Calu3 (cell line): ENCODE data around the gene C4orf50. TPM values are rescaled to one million over a fixed set of nuclear protein-coding genes. Genes with fewer than 3 reads are reported as not detected.

Experiments used
- BruUV-seq: library from RNA; stranded (reverse); fragments of 400-500 nt; replicated peaks from 2 replicates; lab custom pipeline; 2021; lab: Mats Ljungman, UMichigan
- CTCF ChIA-PET: fragments of 300-600 bp; sonication (Branson Sonifier 250); formaldehyde crosslinking; loops from one replicate; lab custom pipeline; 2022; ENCODE audit warnings: antibody characterized with exemption; lab: Charles Lee
- DNase-seq: peaks from one replicate; pipeline ENCODE4 v3.0.0; 2022
- H3K27ac Mint-ChIP-seq: one replicate; pipeline ENCODE4 v1.8.0; 2022; ENCODE audit warnings: mixed read lengths; ENCODE audit not compliant: unreplicated experiment
- H3K27me3 Mint-ChIP-seq: one replicate; pipeline ENCODE4 v1.8.0; 2022; ENCODE audit warnings: mixed read lengths; ENCODE audit not compliant: unreplicated experiment
- H3K36me3 Mint-ChIP-seq: one replicate; pipeline ENCODE4 v1.8.0; 2022; ENCODE audit warnings: mild to moderate bottlenecking, moderate library complexity, mixed read lengths; ENCODE audit not compliant: insufficient read depth, unreplicated experiment
- H3K4me1 Mint-ChIP-seq: one replicate; pipeline ENCODE4 v1.8.0; 2022; ENCODE audit warnings: mild to moderate bottlenecking, low read depth, mixed read lengths; ENCODE audit not compliant: unreplicated experiment
- H3K4me3 Mint-ChIP-seq: one replicate; pipeline ENCODE4 v1.8.0; 2022; ENCODE audit warnings: mild to moderate bottlenecking, low read depth, moderate library complexity, mixed read lengths; ENCODE audit not compliant: unreplicated experiment
- H3K9me3 Mint-ChIP-seq: one replicate; pipeline ENCODE4 v1.8.0; 2022; ENCODE audit warnings: low read depth, mixed read lengths; ENCODE audit not compliant: unreplicated experiment
- intact Hi-C: fragments of 100-400 bp; cut with micrococcal nuclease; formaldehyde crosslinking; loops from one replicate; pipeline ENCODE4 v1.10.0; 2022; ENCODE audit not compliant: unreplicated experiment
- total RNA-seq: library from RNA; stranded (reverse); gene quantifications from 2 replicates; pipeline ENCODE4 v1.2.3, GENCODE V29; 2022
- TF ChIP-seq, protein P1 (sequence below): fragments of 200-600 bp; IDR thresholded peaks from one replicate; pipeline ENCODE4 v1.8.0; 2022; ENCODE audit warnings: antibody characterized with exemption; ENCODE audit not compliant: unreplicated experiment

C4orf50 gene
- total RNA-seq, 1 experiment from 2014 or later, result not detected

DNA sequence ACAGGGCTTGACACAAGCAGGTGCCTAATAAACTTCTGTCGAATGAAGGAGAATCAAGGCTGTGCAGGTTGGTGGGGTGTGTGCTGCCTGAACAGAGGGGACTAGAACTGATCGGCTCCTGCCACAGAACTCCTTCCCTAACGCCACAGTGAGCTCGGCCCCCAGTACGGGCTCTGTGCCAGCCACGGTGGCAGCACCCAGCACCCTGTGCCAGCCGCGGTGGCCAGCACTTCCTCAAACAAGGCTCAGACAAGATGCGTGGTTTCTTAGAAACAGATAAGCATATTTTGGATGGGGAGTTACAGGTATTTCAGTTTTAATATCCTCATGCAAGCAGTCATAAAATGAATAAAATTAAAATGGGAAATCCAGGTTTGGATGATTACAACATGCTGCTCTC is 26.0 kb upstream of the C4orf50 start:
- Mint-ChIP-seq H3K9me3 (no peaks in the 10 kb centered on the region), H3K27ac (no peak overlapping the region), H3K4me3 (no peak overlapping the region), H3K36me3 (no peaks in the 10 kb centered on the region), H3K4me1 (no peaks in the 10 kb centered on the region), H3K27me3 (peaks cover 53% of the 10 kb centered on the region)
- CTCF ChIA-PET, result no interaction called here
- intact Hi-C loops, result no loop called here
- no TSS peak for BruUV-seq
- TF ChIP-seq, protein P1, sequence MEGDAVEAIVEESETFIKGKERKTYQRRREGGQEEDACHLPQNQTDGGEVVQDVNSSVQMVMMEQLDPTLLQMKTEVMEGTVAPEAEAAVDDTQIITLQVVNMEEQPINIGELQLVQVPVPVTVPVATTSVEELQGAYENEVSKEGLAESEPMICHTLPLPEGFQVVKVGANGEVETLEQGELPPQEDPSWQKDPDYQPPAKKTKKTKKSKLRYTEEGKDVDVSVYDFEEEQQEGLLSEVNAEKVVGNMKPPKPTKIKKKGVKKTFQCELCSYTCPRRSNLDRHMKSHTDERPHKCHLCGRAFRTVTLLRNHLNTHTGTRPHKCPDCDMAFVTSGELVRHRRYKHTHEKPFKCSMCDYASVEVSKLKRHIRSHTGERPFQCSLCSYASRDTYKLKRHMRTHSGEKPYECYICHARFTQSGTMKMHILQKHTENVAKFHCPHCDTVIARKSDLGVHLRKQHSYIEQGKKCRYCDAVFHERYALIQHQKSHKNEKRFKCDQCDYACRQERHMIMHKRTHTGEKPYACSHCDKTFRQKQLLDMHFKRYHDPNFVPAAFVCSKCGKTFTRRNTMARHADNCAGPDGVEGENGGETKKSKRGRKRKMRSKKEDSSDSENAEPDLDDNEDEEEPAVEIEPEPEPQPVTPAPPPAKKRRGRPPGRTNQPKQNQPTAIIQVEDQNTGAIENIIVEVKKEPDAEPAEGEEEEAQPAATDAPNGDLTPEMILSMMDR, result no peak
- no peak for DNase-seq

DNA sequence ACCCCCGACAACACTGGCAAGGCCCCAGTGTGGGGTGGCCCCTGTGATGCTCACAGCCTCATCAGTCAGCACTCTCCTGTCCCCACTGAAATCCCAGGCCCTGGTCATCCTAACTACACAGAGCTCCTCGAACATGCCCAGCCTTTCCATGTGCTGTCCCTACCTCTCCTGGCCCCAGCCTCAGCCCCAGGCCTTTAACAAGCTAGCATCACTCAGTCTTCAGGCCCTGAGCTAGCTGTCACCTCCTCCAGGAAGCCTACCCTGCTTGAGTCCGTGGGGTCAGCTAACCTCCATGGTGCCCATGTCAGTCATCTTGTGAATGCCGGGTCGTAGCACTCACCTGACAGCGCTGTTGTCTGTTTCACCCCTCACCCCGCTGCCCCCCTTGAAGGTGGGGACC is 25.6 kb upstream of the C4orf50 start:
- BruUV-seq, result no TSS peak
- Mint-ChIP-seq H3K27me3 (peaks cover 53% of the 10 kb centered on the region), H3K4me3 (no peak overlapping the region), H3K9me3 (no peaks in the 10 kb centered on the region), H3K4me1 (no peaks in the 10 kb centered on the region), H3K27ac (no peak overlapping the region), H3K36me3 (no peaks in the 10 kb centered on the region)
- CTCF ChIA-PET, result no interaction called here
- intact Hi-C loops, result no loop called here
- TF ChIP-seq, protein P1, result no peak
- DNase-seq, result no peak

DNA sequence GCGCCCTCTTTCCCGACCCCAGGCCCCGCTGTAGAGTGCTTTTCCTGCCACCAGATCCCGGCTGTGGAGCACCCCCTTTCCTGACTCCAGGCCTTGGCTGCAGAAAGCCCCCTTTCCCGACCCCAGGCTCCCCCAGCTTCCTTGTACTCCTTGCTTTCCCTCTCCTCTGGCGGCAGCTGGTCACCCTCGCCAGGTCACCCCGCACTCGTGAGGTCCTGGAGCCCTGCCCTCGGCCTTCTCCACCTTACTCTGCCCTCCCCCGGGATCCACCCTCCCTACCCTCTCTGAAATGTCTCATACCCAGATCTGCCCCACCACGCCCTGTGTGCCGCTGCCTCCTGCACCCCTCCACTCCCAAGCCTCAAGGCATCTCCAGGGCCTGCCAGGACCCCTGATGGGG is 25.0 kb upstream of the C4orf50 start:
- CTCF ChIA-PET, result no interaction called here
- intact Hi-C loops, result no loop called here
- Mint-ChIP-seq H3K27ac (no peak overlapping the region), H3K9me3 (no peaks in the 10 kb centered on the region), H3K36me3 (no peaks in the 10 kb centered on the region), H3K4me3 (no peak overlapping the region), H3K27me3 (peaks cover 53% of the 10 kb centered on the region), H3K4me1 (no peaks in the 10 kb centered on the region)
- DNase-seq, result no peak
- TF ChIP-seq, protein P1, result no peak
- no TSS peak for BruUV-seq

DNA sequence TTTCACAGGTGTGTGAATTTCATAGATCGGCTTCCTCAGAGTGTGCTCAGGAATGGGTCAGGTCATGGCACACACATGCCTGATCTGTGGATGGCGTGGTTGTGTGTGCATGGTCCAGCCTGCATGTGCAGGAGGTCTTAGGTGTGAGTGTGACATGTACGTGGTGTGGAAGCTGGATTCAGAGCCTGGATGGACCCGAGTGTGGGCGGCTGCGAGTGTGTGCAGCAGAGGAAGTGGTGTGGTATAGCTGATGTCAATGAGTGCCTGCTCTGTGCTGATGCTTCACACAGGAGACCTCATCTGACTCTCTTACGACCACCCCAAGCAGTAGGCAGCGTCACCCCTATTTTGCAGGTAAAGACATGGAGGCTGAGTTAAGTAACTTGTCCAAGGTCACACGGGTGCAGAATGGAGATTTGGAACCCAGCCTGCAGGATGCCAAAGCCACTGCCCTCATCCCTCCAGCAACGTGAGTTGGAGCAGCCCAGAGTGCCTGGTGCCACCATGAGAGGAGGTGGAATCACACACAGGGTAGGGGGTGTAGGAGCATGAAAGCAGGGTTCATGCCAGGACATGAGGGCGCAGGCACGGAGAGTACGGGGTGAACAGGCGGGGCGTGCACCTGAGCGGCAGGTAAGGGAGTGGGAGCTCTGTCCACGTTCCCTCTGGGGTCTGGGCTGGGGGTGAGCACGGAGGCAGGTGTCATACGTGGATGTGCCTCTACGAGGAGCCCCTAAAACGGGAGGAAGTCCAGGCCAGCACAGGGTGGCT is 24.2 kb upstream of the C4orf50 start:
- no peaks in the 10 kb centered on the region for H3K36me3 Mint-ChIP-seq
- DNase-seq, result no peak
- no peak overlapping the region for H3K4me3 Mint-ChIP-seq
- TF ChIP-seq, protein P1, result no peak
- CTCF ChIA-PET, result no interaction called here
- intact Hi-C loops, result no loop called here
- H3K27ac Mint-ChIP-seq, result no peak overlapping the region
- H3K4me1 Mint-ChIP-seq, result no peaks in the 10 kb centered on the region
- H3K27me3 Mint-ChIP-seq, result peaks cover 53% of the 10 kb centered on the region
- no TSS peak for BruUV-seq
- no peaks in the 10 kb centered on the region for H3K9me3 Mint-ChIP-seq
